ENCODE measurements around the gene ALPP. TPM values are rescaled to one million over a fixed set of nuclear protein-coding genes. Genes with fewer than 3 reads are reported as not detected.
A peak's percentile ranks its signal among the peaks of the same experiment; 100 is the strongest.
"Not testable (repeated sequence)": the region's sequence is repeated elsewhere in the genome, so short reads cannot be mapped to it uniquely, and the experiment has no call there.

ALPP gene
- total RNA-seq, 1 donor from 2014 or later = not detected

- intact Hi-C loops (cut with DNase I) = no loop called here
- DNase-seq (ENCODE audit: low spot score) (peak; percentile 38), ATAC-seq (no peak)
These were observed 24.5 kb upstream of the ALPP start for GRCh38 chr2:232354069-232354468.

GRCh38 chr2:232361646-232362045 is 16.9 kb upstream of the ALPP start:
- ATAC-seq (no peak), DNase-seq (ENCODE audit: low spot score) (no peak)
- intact Hi-C loops (cut with DNase I) = no loop called here

GRCh38 chr2:232362174-232362900 is 16.2 kb upstream of the ALPP start:
- peak; percentile 42 for DNase-seq (ENCODE audit: low spot score)
- no peak for ATAC-seq
- intact Hi-C loops (cut with DNase I) = no loop called here

- intact Hi-C loops (cut with DNase I); ATAC-seq: not testable (repeated sequence)
- peak; percentile 34 for DNase-seq (ENCODE audit: low spot score)
These were observed 15.3 kb upstream of the ALPP start for GRCh38 chr2:232363064-232363783.

DNA sequence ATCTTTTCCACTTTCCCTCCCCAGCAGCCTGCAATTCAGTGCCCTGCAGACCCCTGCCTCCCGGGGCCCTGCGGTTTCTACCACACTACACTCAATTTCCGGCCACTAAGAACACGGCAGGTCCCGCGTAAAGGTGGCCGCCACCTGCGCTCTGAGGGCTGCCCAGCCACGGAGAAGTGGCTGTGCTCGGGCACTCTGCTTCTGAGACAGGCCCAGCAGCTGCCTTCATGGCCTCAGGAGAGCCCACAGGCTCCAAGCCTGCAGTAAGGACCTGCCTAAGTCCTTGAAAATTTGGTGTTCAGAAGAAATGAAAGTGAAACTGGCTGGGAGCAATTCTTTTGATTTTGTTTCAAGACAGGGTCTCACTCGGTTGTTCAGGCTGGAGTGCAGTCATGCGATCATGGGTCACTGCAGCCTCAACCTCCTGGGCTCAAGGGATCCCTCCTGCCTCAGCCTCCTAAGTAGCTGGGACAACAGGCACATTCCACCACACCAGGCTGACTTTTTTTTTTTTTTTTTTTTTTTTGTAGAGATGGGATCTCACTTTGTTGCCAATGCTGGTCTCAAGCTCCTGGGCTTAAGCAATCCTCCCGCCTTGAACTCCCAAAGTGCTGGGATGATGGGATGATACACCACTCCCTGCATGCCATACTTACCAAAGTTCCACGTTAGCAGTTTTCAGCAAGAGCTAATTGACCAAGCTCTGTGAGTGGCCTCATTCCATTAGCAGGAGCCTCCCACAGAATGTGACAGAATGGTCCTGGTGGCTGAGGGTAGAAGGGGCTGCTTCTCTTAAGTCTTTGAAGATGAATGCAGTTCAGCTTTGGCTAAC is 14.6 kb upstream of the ALPP start:
- peak; percentile 9 for DNase-seq (ENCODE audit: low spot score)
- ATAC-seq = no peak
- intact Hi-C loops (cut with DNase I) = no loop called here

DNA sequence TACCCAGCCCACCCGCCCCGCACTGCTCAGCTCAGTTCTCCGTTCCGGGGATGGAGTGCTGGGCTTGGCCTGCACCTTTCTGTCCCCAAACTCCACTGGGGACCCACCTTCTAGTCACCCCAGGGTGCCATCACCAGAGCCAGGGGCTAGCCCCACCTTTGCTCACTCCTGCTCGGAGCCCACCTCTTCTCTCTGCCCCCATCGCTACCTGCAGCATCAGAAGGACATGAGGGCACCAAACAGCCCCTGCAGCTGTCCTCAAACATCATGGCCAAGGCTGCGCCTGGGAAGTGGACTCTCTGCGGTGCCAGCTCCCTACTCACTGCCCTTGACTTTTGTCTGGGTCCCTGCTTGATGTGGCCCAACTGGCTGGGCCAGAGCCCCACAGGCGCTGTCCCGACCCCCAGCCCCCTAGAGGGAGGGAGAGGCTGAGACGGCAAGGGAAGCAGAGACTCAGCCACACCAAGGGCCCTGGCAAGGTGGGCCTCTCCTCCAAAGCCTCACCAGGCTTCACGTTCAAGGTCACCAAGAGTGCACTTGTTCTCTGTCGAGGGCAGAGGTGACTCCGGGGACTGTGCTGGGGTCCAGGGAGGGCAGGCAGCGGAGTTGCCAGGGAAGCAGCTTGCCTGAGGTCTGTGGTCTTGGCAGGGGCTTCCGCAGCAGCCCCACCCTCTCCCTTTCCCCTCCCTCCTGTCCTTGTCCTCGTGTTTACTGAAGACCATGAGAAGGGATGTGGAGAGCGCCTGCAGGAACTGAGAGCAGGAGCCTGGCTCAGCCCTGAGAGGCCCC is 13.6 kb upstream of the ALPP start:
- peak; percentile 45 for DNase-seq (ENCODE audit: low spot score)
- ATAC-seq; intact Hi-C loops (cut with DNase I): not testable (repeated sequence)

- intact Hi-C loops (cut with DNase I) = no loop called here
- peak; percentile 49 for DNase-seq (ENCODE audit: low spot score)
- peak; percentile 50 for ATAC-seq
These were observed 12.8 kb upstream of the ALPP start for GRCh38 chr2:232365621-232366321.

GRCh38 chr2:232366461-232366860 is 12.1 kb upstream of the ALPP start:
- intact Hi-C loops (cut with DNase I); ATAC-seq: not testable (repeated sequence)
- DNase-seq (ENCODE audit: low spot score) = peak; percentile 26

- DNase-seq (ENCODE audit: low spot score) (peak; percentile 31), ATAC-seq (no peak)
- intact Hi-C loops (cut with DNase I) = no loop called here
These were observed 11.5 kb upstream of the ALPP start for GRCh38 chr2:232367016-232367415.

DNA sequence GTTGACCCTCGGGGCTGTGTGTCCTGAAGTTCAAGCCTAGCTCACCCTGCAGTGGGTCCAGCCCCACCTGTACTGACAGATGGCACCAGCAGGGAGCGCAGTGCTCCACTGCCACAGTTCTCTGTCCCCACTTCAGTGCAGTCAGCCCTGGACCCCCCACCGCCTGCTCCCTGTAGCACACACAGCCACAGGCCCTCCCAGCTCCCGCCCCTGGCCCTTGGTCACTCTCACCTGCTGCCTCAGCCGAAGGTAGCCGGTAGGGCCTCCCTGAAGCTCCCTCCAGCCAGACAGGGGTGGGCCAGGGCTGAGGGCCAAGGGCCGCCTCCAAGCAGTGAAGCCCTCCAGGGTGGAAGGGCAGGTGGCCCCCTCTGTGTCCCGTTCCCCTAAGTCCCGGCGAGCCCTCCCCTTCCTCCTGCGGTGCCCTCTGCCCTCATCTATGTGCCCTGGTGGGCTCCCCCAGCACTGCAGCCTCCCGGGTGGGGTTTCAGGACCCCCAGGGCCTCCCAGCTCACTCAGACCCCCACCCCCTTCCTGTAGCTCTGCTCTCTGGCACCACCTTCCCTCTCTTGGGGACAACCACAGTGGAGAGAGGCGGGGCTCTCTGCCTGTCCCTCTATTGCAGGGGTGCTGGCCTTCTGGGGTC is 10.8 kb upstream of the ALPP start:
- intact Hi-C loops (cut with DNase I) = no loop called here
- ATAC-seq (no peak), DNase-seq (ENCODE audit: low spot score) (peak; percentile 43)

- ATAC-seq (no peak), DNase-seq (ENCODE audit: low spot score) (peak; percentile 45)
- intact Hi-C loops (cut with DNase I) = no loop called here
These were observed 10.2 kb upstream of the ALPP start for GRCh38 chr2:232368311-232368731.

GRCh38 chr2:232369126-232369951 is 9.2 kb upstream of the ALPP start:
- ATAC-seq = no peak
- peak; percentile 37 for DNase-seq (ENCODE audit: low spot score)
- intact Hi-C loops (cut with DNase I) = no loop called here

GRCh38 chr2:232370007-232370406 is 8.5 kb upstream of the ALPP start:
- not testable (repeated sequence) for ATAC-seq

DNA sequence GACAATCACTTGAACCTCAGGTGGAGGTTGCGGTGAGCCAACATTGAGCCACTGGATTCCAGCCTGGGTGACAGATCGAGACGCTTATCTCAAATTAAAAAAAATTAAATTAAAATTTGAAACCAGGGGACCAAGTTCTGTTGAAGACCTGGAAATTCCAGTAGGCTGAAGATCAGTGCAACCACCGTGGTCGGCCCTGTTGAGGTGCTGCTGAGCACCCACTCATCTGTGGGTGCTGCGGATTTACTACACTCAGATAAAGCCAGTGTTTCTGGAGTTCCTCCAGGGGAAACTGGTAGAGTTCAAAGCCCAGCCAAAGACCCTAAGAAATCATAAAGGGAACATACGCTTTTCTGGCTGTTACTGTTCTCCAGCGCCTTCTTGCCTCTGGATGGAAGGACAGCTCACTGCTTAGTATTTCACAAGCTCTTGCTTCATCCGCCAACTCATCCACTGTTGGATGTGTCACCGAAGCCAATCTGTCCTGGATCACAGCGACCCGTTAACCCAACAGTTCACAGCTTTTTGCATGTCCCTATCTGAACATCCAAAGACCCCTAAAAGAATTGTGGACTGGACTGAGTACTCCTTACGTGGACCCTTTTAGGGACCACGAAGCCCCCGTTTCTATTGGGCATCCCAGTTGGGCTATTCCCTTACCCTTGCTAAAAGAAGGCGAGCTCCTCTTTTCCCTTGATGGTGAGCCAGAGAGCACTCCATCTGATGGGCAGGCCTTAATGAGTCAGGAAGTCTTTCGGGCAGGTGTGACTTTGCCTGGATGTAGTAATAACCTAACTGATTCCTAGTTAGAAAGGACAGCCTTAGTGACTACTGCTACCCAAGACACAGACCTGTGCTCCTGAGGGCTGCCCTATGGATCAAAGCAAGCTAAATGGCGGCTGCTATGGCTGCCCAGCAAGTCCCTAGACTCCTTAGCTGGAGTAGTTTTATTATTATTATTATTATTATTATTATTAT is 6.0 kb upstream of the ALPP start:
- peak; percentile 26 for DNase-seq (ENCODE audit: low spot score)
- intact Hi-C loops (cut with DNase I) = no loop called here
- no peak for ATAC-seq

More at GRCh38 chr2:232370007-232370406, 8.5 kb upstream of the ALPP start:
- DNase-seq (ENCODE audit: low spot score); intact Hi-C loops (cut with DNase I): not testable (repeated sequence)

- intact Hi-C loops (cut with DNase I) = no loop called here
- DNase-seq (ENCODE audit: low spot score) (no peak), ATAC-seq (no peak)
These were observed 4.2 kb upstream of the ALPP start for GRCh38 chr2:232374356-232374755.

GRCh38 chr2:232375164-232375563 is 3.4 kb upstream of the ALPP start:
- DNase-seq (ENCODE audit: low spot score) (peak; percentile 21), ATAC-seq (no peak)

More at GRCh38 chr2:232375164-232375563, 3.4 kb upstream of the ALPP start:
- intact Hi-C loops (cut with DNase I) = no loop called here
